Activated naive CD4-positive, alpha-beta T cell treated with anti-CD3 and anti-CD28 coated beads, Interleukin-2, amount 50 U/mL, for 72 hours (primary cell): ENCODE measurements around the gene GSTCD. TPM values are rescaled to one million over a fixed set of nuclear protein-coding genes. Genes with fewer than 3 reads are reported as not detected.
"Not testable (repeated sequence)": the region's sequence is repeated elsewhere in the genome, so short reads cannot be mapped to it uniquely, and the experiment has no call there.

ENCODE experiments used
- ATAC-seq, 2 donors: fragments of 150-1000 bp; cut with Tn5 transposase; 2 replicates each; pipeline ENCODE4 v1.10.0; 2021; ENCODE audit warnings: mild to moderate bottlenecking in 2 of 2, moderate library complexity in 2 of 2
- DNase-seq, 2 donors: peaks; one replicate each; pipeline ENCODE4 v3.0.0; 2021 to 2022; ENCODE audit warnings: low spot score in 2 of 2
- H3K27ac Mint-ChIP-seq, 2 donors: one replicate each; pipeline ENCODE4 v1.8.0; 2022; ENCODE audit warnings: mild to moderate bottlenecking in 2 of 2, mixed read lengths in 2 of 2
- H3K36me3 Mint-ChIP-seq, 2 donors: one replicate each; pipeline ENCODE4 v1.8.0; 2022; ENCODE audit warnings: mixed read lengths in 2 of 2
- H3K9me3 Mint-ChIP-seq, 2 donors: one replicate each; pipeline ENCODE4 v1.8.0; 2022; ENCODE audit warnings: mixed read lengths in 2 of 2
- total RNA-seq, 2 donors: library from RNA; stranded (reverse); gene quantifications; one replicate each; pipeline ENCODE4 v1.2.3, GENCODE V29; 2022

GSTCD gene
- total RNA-seq, 2 donors from 2014 or later, result 7.4 to 15.7 TPM

- DNase-seq (no peak), ATAC-seq (no peak)
- H3K9me3 Mint-ChIP-seq, result no peaks in the 10 kb centered on the region
- H3K36me3 Mint-ChIP-seq, result peaks cover 19 to 24% of the 10 kb centered on the region in 2 donors
- no peak overlapping the region for H3K27ac Mint-ChIP-seq
These were observed 1.5 kb downstream of the GSTCD start for GRCh38 chr4:105710012-105710600.

DNA sequence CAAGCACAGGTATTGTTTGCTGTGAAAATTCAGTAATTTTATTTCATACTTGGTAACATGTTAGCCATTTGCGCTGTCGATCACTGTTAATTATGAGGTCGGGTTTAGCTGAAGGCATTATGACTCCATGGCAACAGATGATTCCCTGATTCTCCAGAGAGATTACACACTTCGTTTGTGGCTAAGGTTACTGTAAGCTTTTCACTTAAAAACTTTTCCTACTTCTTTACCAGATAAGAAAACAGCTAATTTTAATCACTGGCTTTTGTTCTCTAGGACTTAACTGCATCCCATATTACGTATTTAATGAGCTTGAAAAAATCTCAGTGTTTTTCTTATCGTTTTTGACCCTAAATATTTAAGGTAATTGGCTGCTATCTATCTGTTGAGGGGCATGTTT lies 2.1 kb downstream of the GSTCD start:
- no peak overlapping the region for H3K27ac Mint-ChIP-seq
- no peak for ATAC-seq
- H3K9me3 Mint-ChIP-seq, result no peaks in the 10 kb centered on the region
- H3K36me3 Mint-ChIP-seq, result peaks cover 19 to 24% of the 10 kb centered on the region in 2 donors
- no peak for DNase-seq

DNA sequence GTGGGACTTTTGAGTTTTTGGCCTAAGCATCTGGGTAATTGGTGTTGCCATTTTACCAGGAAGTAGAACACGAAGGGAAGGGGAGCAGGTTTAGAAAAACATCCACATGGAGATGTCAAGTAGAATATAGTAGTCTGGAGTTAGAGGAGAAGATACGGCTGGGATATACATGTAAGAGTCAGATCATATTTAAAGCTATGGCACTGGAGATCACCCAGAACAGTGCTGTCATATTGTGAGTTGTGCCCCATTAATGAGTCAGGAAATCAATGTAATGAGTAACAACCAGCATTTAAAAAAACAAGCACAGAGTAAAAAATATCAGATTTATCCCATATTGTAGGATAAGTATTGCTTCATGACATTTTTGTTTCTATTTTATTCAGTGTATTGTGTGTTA lies 4.2 kb downstream of the GSTCD start:
- no peak for ATAC-seq
- no peak overlapping the region for H3K27ac Mint-ChIP-seq
- peaks cover 3 to 16% of the 10 kb centered on the region in 2 donors for H3K36me3 Mint-ChIP-seq
- no peaks in the 10 kb centered on the region for H3K9me3 Mint-ChIP-seq
- DNase-seq, result no peak

DNA sequence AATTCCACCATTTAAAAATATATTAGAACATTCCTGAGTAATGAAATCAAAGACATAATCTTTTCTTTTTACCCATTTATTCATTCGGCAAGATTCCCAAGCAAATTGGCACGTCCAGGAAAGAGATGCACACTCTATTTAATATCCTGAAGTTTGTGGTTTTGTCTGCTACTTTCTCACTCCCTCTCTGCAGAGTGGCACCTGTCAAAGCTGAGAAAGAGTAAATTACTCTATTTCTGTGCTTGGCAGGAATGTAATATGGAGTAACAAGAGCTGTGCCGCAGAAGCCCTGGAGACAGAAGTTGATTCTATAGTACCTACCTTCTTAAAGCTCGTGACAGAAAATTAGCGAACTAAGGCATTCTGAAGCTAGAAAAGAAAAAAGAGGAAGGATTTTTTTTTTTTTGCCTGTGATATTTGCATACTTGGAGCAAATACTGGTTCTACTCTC lies 5.5 kb downstream of the GSTCD start:
- Mint-ChIP-seq H3K36me3 (peaks cover 0 to 5% of the 10 kb centered on the region in 2 donors), H3K9me3 (no peaks in the 10 kb centered on the region), H3K27ac (no peak overlapping the region)
- DNase-seq, result no peak
- no peak for ATAC-seq

DNA sequence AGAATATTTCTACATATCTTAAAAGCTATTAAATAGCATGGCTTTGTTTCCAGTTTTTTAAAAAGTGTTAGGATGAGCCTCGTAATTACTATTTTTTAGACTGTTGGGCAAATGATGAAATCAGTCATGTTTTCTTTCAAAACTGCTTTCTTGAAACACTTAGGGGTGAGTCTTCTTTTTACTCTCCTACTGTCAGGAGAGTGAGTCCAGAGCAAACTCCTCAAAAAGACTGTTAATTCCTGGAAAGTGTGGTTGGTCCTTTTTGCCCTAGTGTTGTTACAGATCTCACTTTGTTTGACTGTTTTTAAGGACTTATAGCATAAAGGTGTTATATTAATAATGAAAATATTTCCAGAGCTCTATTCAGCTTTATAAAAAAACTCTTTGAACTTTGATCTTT lies 6.3 kb downstream of the GSTCD start:
- Mint-ChIP-seq H3K9me3 (no peaks in the 10 kb centered on the region), H3K36me3 (no peaks in the 10 kb centered on the region), H3K27ac (no peak overlapping the region)
- ATAC-seq, result no peak
- DNase-seq, result no peak

- no peak overlapping the region for H3K27ac Mint-ChIP-seq
- ATAC-seq (no peak), DNase-seq (no peak)
- H3K9me3 Mint-ChIP-seq, result no peaks in the 10 kb centered on the region
- H3K36me3 Mint-ChIP-seq, result no peaks in the 10 kb centered on the region
These were observed 7.2 kb downstream of the GSTCD start for GRCh38 chr4:105715692-105716278.

GRCh38 chr4:105719204-105719603 lies 10.6 kb downstream of the GSTCD start:
- no peak for ATAC-seq
- H3K27ac Mint-ChIP-seq, result no peak overlapping the region
- H3K36me3 Mint-ChIP-seq, result no peaks in the 10 kb centered on the region
- no peaks in the 10 kb centered on the region for H3K9me3 Mint-ChIP-seq
- DNase-seq, result no peak

GRCh38 chr4:105725623-105726022 lies 17.0 kb downstream of the GSTCD start:
- Mint-ChIP-seq H3K9me3 (peaks cover 0 to 5% of the 10 kb centered on the region in 2 donors), H3K27ac (no peak overlapping the region), H3K36me3 (peaks cover 14% of the 10 kb centered on the region in 2 donors)
- no peak for DNase-seq
- ATAC-seq, result no peak

- peaks cover 17 to 22% of the 10 kb centered on the region in 2 donors for H3K9me3 Mint-ChIP-seq
- ATAC-seq, DNase-seq, H3K27ac Mint-ChIP-seq: not testable (repeated sequence)
- H3K36me3 Mint-ChIP-seq, result peaks cover 47 to 52% of the 10 kb centered on the region in 2 donors
These were observed 21.3 kb downstream of the GSTCD start for GRCh38 chr4:105729895-105730294.

- not testable (repeated sequence) for H3K27ac Mint-ChIP-seq, DNase-seq, ATAC-seq
- peaks cover 35 to 37% of the 10 kb centered on the region in 2 donors for H3K9me3 Mint-ChIP-seq
- H3K36me3 Mint-ChIP-seq, result peaks cover 78 to 85% of the 10 kb centered on the region in 2 donors
These were observed 26.6 kb downstream of the GSTCD start for GRCh38 chr4:105735217-105735616.

DNA sequence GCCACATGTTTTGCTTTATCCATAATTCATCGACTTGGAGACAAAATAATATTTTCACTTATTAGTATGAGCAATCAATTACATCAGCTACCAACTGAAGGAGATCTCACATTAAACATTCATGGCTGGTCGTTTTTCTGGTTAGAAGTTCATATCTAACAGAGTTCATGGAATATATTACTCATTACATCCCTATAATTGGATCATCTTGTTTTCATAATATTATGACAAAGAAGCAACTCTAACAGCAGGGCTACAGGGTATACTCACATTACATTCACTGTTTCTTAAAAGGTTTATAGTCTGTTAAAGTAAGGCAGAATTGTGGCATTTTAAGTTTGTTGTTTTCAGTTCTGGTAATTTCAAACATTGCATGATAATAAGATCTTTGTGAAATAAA lies 33.0 kb downstream of the GSTCD start:
- Mint-ChIP-seq H3K27ac (no peak overlapping the region), H3K9me3 (peaks cover 15% of the 10 kb centered on the region in 2 donors), H3K36me3 (peaks cover 31% of the 10 kb centered on the region in 2 donors)
- ATAC-seq, result no peak
- no peak for DNase-seq

- ATAC-seq, result no peak
- H3K9me3 Mint-ChIP-seq, result no peaks in the 10 kb centered on the region
- no peak overlapping the region for H3K27ac Mint-ChIP-seq
- no peak for DNase-seq
- H3K36me3 Mint-ChIP-seq, result no peaks in the 10 kb centered on the region
These were observed 39.6 kb downstream of the GSTCD start for GRCh38 chr4:105748222-105748621.

DNA sequence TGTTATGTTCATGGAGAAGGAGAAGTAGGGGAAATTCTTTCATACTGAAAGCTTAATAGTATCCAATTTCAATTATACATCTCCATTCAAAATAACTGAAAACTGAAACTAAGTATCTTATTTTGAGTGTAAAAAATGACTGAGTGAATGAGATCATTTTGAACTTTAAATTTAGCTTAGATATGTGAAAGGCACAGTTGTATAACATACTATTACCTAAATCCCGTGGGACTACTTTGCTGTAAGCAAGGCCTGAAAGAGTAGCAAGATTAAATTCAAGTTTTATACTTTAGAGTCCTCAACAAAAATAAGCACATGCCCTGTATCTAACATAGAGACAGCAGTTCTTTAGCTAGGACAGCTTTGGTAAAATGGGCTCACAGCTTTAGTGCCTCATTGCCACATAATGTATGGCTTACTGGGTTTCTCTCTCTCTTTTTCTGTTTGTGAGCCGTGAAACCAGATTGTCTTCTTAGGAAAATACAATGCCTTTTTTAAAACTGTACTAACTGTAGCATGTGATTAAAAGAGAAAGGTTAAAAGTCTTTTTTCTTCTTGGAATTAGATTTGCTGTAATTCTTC lies 43.2 kb downstream of the GSTCD start:
- ATAC-seq, result no peak
- Mint-ChIP-seq H3K36me3 (no peaks in the 10 kb centered on the region), H3K27ac (no peak overlapping the region), H3K9me3 (no peaks in the 10 kb centered on the region)
- no peak for DNase-seq

- DNase-seq (no peak), ATAC-seq (no peak)
- Mint-ChIP-seq H3K36me3 (no peaks in the 10 kb centered on the region), H3K9me3 (no peaks in the 10 kb centered on the region), H3K27ac (no peak overlapping the region)
These were observed 44.8 kb downstream of the GSTCD start for GRCh38 chr4:105753361-105753760.

DNA sequence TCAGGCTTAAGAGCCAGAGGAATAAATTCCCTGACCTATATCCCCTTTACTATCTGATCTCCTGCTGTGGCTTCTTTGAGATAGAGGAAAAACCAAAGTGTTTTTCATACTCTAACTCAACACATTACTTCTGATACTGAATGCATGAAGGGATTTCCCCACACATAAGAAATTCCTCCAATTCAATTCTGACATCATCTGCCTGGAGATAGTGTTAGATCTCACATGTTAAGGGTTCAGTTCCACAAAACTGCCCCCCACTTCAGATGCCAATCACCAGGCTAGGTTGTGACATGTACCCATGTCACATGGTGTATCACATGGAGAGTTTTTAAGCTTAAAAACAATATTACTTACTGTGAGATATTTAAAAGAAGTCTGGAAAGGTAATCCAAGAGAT lies 46.8 kb downstream of the GSTCD start:
- H3K9me3 Mint-ChIP-seq, result no peaks in the 10 kb centered on the region
- no peak overlapping the region for H3K27ac Mint-ChIP-seq
- no peaks in the 10 kb centered on the region for H3K36me3 Mint-ChIP-seq
- DNase-seq (no peak), ATAC-seq (peak in 1 of 2 donors; percentile 39)

GRCh38 chr4:105758958-105759357 lies 50.4 kb downstream of the GSTCD start:
- H3K9me3 Mint-ChIP-seq, result no peaks in the 10 kb centered on the region
- no peaks in the 10 kb centered on the region for H3K36me3 Mint-ChIP-seq
- no peak for DNase-seq
- ATAC-seq, result no peak
- H3K27ac Mint-ChIP-seq, result no peak overlapping the region

GRCh38 chr4:105765690-105766407 lies 57.3 kb downstream of the GSTCD start:
- no peak overlapping the region for H3K27ac Mint-ChIP-seq
- peaks cover 7 to 8% of the 10 kb centered on the region in 2 donors for H3K9me3 Mint-ChIP-seq
- ATAC-seq (peak in 1 of 2 donors; percentile 78), DNase-seq (no peak)
- H3K36me3 Mint-ChIP-seq, result peaks cover 6 to 22% of the 10 kb centered on the region in 2 donors
